Ovary (tissue), 9 donors: ENCODE measurements around the gene RIC8B. TPM values are rescaled to one million over a fixed set of nuclear protein-coding genes. Genes with fewer than 3 reads are reported as not detected.

Experiments used
- DNase-seq, 5 donors: peaks; one replicate each; pipeline ENCODE4 v3.0.0-alpha.2; 2019 to 2020
- H3K27ac ChIP-seq, 2 donors: fragments of 200-600 bp; one replicate each; pipeline versions ENCODE4 v1.5.1 to v1.8.0; 2019 to 2022
- H3K27me3 ChIP-seq: fragments of 200-600 bp; one replicate; pipeline ENCODE4 v1.8.0; 2022
- H3K36me3 ChIP-seq: fragments of 200-600 bp; sonication (generic); one replicate; pipeline ENCODE4 v1.5.1; 2019
- H3K4me1 ChIP-seq: one replicate; pipeline ENCODE4 v1.8.1; 2013; ENCODE audit warnings: mild to moderate bottlenecking, moderate library complexity; ENCODE audit not compliant: insufficient read depth
- H3K4me3 ChIP-seq: fragments of 200-600 bp; sonication (generic); one replicate; pipeline ENCODE4 v1.5.1; 2017
- H3K9me3 ChIP-seq, 2 donors: fragments of 200-600 bp in 1 of 2; sonication (generic) in 1 of 2; one replicate each; pipeline versions ENCODE4 v1.5.1 to v1.8.1; 2013 to 2019; ENCODE audit warnings: mild to moderate bottlenecking in 1 of 2, moderate library complexity in 1 of 2
- EP300 ChIP-seq: sonication (generic); formaldehyde crosslinking; IDR thresholded peaks from one replicate; pipeline ENCODE4 v1.6.1; 2017; ENCODE audit warnings: antibody characterized with exemption
- POLR2A ChIP-seq: fragments of 450-650 bp; IDR thresholded peaks from one replicate; pipeline ENCODE4 v1.6.1; 2017; ENCODE audit warnings: antibody characterized with exemption, mild to moderate bottlenecking, moderate library complexity
- WGBS, 3 donors: extraction: QIAGEN DNeasy Blood & Tissue Kit in 1 of 3; methylation state at CpG; one replicate each; pipeline versions ENCODE4 v1.1.5 to v1.1.7; 2013 to 2017; 5-methylcytosine and 5-hydroxymethylcytosine counted together
- intact Hi-C, 4 donors: fragments of 100-400 bp; cut with DNase I; formaldehyde crosslinking; loops; one replicate each; pipeline versions ENCODE4 v1.11.0 to v1.15.1; 2022 to 2023
- polyA plus RNA-seq, 2 donors: library from polyadenylated mRNA; stranded (reverse); fragments of 200-250 nt in 1 of 2; fragments of 350-450 nt in 1 of 2; fragmentation: Illumina TruSeq in 1 of 2; extraction: RNeasy Lipid Tissue Mini Kit (QIAGEN cat#74804) in 1 of 2; gene quantifications; one replicate each; pipeline ENCODE4 v1.2.3, GENCODE V29; 2013 to 2014
- total RNA-seq, 7 donors: library from RNA; depleted of rRNA in 2 of 7; stranded (reverse); fragments of >200 nt in 2 of 7; fragmentation: NEBNext Ultra II Directional in 3 of 7; extraction: Animal tissue kit (Norgen Biotek cat#: 25700) in 3 of 7; gene quantifications; one replicate each; pipeline versions ENCODE4 v1.1.0 to v1.2.4, GENCODE V29; 2016 to 2023
- TF ChIP-seq, protein P1 (sequence below), 3 donors: fragments of 450-650 bp in 2 of 3; fragments of 200-600 bp in 1 of 3; IDR thresholded peaks; one replicate each; pipeline versions ENCODE4 v1.5.1 to v1.8.0; 2016 to 2022; ENCODE audit warnings: antibody characterized with exemption in 3 of 3, mild to moderate bottlenecking in 1 of 3
- donor health status: DM: no; HTN: no; CAD: no; lungs with moderate emphysema.
- donor health status: DM: no; HTN: no; CAD: no.
- donor health status: Bipolar disorder and iron deficiency.
- donor health status: DM: yes; HTN: yes; CAD: no.
- donor health status: DM: no; HTN: no; CAD: no.
- donor health status: DM: yes; HTN: yes; CAD: no.

RIC8B gene
- total and polyA plus RNA-seq, 9 donors, result 6.9 to 26.7 (median 16.3) TPM

DNA sequence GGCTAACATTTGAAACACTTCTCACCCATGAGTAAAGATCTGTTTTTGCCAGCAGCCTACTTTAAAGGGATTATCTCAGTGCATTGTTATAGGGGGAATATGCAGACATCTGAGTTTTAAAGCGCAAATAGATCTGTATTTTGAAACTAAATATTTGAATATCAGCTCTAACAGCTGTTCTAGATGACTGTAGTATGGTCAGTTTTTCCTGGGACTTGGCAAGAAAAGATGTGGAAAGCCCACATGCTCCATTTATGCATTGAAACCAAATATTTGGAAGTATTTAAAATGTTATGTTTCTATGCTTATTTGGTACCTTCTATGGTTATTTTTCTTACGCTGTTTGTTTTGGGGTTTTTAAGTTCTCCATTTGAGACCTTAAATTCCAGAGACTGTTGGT, 41.7 kb downstream of the RIC8B start:
- Histone ChIP-seq H3K4me1 (no peaks in the 10 kb centered on the region), H3K27me3 (no peaks in the 10 kb centered on the region), H3K27ac (no peak overlapping the region), H3K36me3 (no peaks in the 10 kb centered on the region), H3K9me3 (no peaks in the 10 kb centered on the region), H3K4me3 (no peak overlapping the region)
- WGBS, 3 donors, result 25 to 64% (median 46%) methylated on average over 2 of the region's 2 CpGs
- TF ChIP-seq, protein P1, sequence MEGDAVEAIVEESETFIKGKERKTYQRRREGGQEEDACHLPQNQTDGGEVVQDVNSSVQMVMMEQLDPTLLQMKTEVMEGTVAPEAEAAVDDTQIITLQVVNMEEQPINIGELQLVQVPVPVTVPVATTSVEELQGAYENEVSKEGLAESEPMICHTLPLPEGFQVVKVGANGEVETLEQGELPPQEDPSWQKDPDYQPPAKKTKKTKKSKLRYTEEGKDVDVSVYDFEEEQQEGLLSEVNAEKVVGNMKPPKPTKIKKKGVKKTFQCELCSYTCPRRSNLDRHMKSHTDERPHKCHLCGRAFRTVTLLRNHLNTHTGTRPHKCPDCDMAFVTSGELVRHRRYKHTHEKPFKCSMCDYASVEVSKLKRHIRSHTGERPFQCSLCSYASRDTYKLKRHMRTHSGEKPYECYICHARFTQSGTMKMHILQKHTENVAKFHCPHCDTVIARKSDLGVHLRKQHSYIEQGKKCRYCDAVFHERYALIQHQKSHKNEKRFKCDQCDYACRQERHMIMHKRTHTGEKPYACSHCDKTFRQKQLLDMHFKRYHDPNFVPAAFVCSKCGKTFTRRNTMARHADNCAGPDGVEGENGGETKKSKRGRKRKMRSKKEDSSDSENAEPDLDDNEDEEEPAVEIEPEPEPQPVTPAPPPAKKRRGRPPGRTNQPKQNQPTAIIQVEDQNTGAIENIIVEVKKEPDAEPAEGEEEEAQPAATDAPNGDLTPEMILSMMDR (IDR thresholded peaks at IDR 0.05), result no peak
- no peak for TF ChIP-seq POLR2A
- no peak for TF ChIP-seq EP300
- no peak for DNase-seq
- intact Hi-C loops, result no loop called here

DNA sequence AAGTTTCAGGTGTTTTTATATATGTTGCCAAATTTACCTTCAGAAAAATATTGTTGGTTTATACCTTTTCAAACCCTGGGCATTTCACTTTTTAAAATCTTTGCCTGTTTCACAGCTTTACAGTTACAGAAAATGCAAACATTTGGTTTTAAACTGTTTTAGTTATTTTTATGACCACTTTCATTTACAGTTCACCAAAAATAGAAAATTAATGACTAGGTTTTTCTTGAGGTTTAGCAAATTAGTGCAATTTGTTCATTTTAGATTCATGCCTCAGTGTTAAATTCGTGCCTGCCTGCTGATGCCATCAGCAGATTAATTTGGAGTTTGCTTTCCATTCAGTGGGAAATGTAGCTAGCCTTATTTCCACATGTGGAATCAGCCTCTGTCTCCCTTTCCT, 45.5 kb downstream of the RIC8B start:
- Histone ChIP-seq H3K4me3 (no peak overlapping the region), H3K27ac (no peak overlapping the region), H3K4me1 (no peaks in the 10 kb centered on the region), H3K9me3 (no peaks in the 10 kb centered on the region), H3K36me3 (no peaks in the 10 kb centered on the region), H3K27me3 (no peaks in the 10 kb centered on the region)
- WGBS, 3 donors, result 79 to 90% (median 81%) methylated on average over 1 of the region's 1 CpG
- intact Hi-C loops, result no loop called here
- TF ChIP-seq EP300 (no peak), POLR2A (no peak)
- TF ChIP-seq, protein P1 (IDR thresholded peaks at IDR 0.05), result no peak
- DNase-seq, result no peak

DNA sequence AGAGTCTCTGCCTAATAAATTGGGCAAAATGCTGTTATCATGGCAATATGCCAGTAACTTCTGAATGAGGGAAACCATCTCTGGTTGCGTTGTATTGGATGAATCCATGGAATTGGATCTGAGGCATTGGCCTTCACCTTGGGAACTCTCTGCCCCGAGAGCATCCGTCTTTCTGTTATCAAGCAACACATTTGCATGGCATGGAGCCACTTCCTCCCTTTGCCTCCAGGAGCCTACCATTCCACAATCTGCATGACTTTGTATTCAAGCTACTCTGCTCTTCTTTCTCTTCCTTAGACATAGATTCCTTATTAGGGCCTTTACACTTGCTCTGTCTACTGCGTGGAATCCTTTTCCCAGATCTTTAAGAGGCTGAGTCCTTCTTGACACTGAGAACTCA, 57.2 kb downstream of the RIC8B start:
- no peak overlapping the region for H3K4me3 ChIP-seq
- TF ChIP-seq EP300 (no peak), POLR2A (no peak)
- TF ChIP-seq, protein P1 (IDR thresholded peaks at IDR 0.05), result no peak
- DNase-seq, result no peak
- 82 to 92% (median 85%) methylated on average over 4 of the region's 4 CpGs for WGBS, 3 donors
- no peaks in the 10 kb centered on the region for H3K9me3 ChIP-seq
- intact Hi-C loops, result no loop called here
- no peaks in the 10 kb centered on the region for H3K27me3 ChIP-seq
- no peak overlapping the region for H3K27ac ChIP-seq
- no peaks in the 10 kb centered on the region for H3K36me3 ChIP-seq
- H3K4me1 ChIP-seq, result no peaks in the 10 kb centered on the region

DNA sequence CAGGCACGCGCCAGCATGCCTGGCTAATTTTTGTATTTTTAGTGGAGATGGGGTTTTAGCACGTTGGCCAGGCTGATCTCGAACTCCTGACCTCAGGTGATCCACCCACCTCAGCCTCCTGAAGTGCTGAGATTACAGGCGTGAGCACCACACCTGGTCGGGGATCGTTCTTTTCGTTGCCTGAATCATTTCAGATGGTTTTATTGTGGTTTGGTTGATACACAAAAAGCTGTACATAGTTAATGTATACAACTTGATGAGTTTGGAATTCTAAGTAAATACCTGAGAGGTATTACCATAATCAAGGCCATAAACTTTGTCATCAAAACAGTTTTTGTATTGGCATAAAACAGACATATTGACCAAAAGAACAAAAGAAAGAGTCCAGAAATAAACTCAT, 63.3 kb downstream of the RIC8B start:
- DNase-seq, result no peak
- no peaks in the 10 kb centered on the region for H3K9me3 ChIP-seq
- WGBS, 3 donors, result 93 to 95% (median 94%) methylated on average over 8 of the region's 8 CpGs

More for the DNA sequence above, 63.3 kb downstream of the RIC8B start:
- TF ChIP-seq, protein P1 (IDR thresholded peaks at IDR 0.05), result no peak
- TF ChIP-seq EP300, result no peak
- TF ChIP-seq POLR2A, result no peak
- H3K4me3 ChIP-seq, result no peak overlapping the region
- no peaks in the 10 kb centered on the region for H3K36me3 ChIP-seq
- peaks cover 4% of the 10 kb centered on the region for H3K4me1 ChIP-seq
- intact Hi-C loops, result loop anchor here in 1 of 4 donors (5.0 kb wide), 1 partner anchor 450 kb away; no protein-coding TSS in a partner anchor
- H3K27me3 ChIP-seq, result no peaks in the 10 kb centered on the region
- no peak overlapping the region for H3K27ac ChIP-seq
